NAMALWA (cell line): ENCODE measurements around the gene RRP8.

ENCODE experiments used
- DNase-seq: peaks from one replicate; pipeline ENCODE4 v3.0.0-alpha.2; 2015; ENCODE audit warnings: low spot score

The RRP8 gene

GRCh38 chr11:6599881-6600390 lies 3.5 kb downstream of the RRP8 start:
- no peak for DNase-seq

- DNase-seq, result no peak
Observed at GRCh38 chr11:6599449-6599848, 4.0 kb downstream of the RRP8 start.

- DNase-seq, result no peak
Observed at GRCh38 chr11:6598555-6598954, 4.9 kb downstream of the RRP8 start.

GRCh38 chr11:6596239-6596877 lies 7.1 kb downstream of the RRP8 start:
- no peak for DNase-seq

- no peak for DNase-seq
Observed at GRCh38 chr11:6594142-6594768, 9.2 kb downstream of the RRP8 start.

GRCh38 chr11:6588018-6588417 lies 15.4 kb downstream of the RRP8 start:
- no peak for DNase-seq

GRCh38 chr11:6587360-6587953 lies 16.0 kb downstream of the RRP8 start:
- no peak for DNase-seq

- DNase-seq, result no peak
Observed at GRCh38 chr11:6586434-6587359, 16.7 kb downstream of the RRP8 start.

GRCh38 chr11:6584528-6584927 lies 18.9 kb downstream of the RRP8 start:
- DNase-seq, result no peak

GRCh38 chr11:6583584-6583983 lies 19.8 kb downstream of the RRP8 start:
- DNase-seq, result no peak

GRCh38 chr11:6579681-6580080 lies 23.7 kb downstream of the RRP8 start:
- no peak for DNase-seq

GRCh38 chr11:6578134-6578533 lies 25.3 kb downstream of the RRP8 start:
- no peak for DNase-seq

GRCh38 chr11:6576471-6577373 lies 26.7 kb downstream of the RRP8 start:
- no peak for DNase-seq

GRCh38 chr11:6574816-6575715 lies 28.4 kb downstream of the RRP8 start:
- DNase-seq, result no peak

GRCh38 chr11:6572215-6572614 lies 31.2 kb downstream of the RRP8 start:
- DNase-seq, result no peak

GRCh38 chr11:6571434-6572008 lies 31.9 kb downstream of the RRP8 start:
- DNase-seq, result no peak

- DNase-seq, result no peak
Observed at GRCh38 chr11:6570691-6571427, 32.6 kb downstream of the RRP8 start.

GRCh38 chr11:6569706-6570105 lies 33.7 kb downstream of the RRP8 start:
- DNase-seq, result no peak
